A549 (cell line): ENCODE results near the gene PLA1A.

Experiments
- KDM5A ChIP-seq: fragments of 200-600 bp; sonication (generic); IDR thresholded peaks from 2 replicates; pipeline ENCODE4 v1.6.1; 2016; ENCODE audit warnings: antibody characterized with exemption, mild to moderate bottlenecking
- NPAS2 ChIP-seq: fragments of 250-450 bp; sonication (Bioruptor Pico); IDR thresholded peaks from 2 replicates; pipeline ENCODE4 v1.8.0; 2022; ENCODE audit warnings: mild to moderate bottlenecking, moderate library complexity, borderline replicate concordance
- POLR2AphosphoS2 ChIP-seq: conservative IDR thresholded peaks from 2 replicates; pipeline ENCODE4 v1.6.1; 2012; ENCODE audit warnings: low read length, improper control_type of control experiment, inconsistent platforms
- ZFP36 ChIP-seq: fragments of 450-650 bp; IDR thresholded peaks from 2 replicates; pipeline ENCODE4 v1.6.1; 2014; ENCODE audit warnings: borderline replicate concordance; ENCODE audit not compliant: partially characterized antibody
- TF ChIP-seq, protein P1 (sequence below): fragments of >200 bp; sonication (Bioruptor Twin); formaldehyde crosslinking; IDR thresholded peaks from 3 replicates; pipeline ENCODE4 v1.5.1; 2016

DNA sequence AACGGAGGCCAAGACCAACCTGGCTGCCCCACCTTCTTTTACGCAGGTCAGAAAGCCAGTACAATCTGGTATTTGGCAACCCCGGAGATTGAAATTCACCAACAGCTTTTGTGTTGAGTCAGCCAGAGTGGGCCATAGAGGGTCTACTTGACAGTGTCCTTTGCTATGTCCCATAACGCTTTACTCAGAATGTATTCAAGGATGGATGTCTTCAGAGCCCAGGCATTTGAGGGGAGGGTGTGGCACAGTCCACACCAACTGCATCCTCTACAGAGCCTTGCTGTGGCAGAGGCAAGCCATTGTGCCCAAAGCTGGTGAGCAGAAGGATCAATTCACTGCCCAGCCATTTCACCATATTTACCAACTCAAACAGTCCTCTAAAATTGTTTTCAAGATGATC is 18.4 kb downstream of the PLA1A start:
- TF ChIP-seq KDM5A (no peak), POLR2AphosphoS2 (no peak), NPAS2 (CRISPR knock-in tag) (no peak), ZFP36 (no peak)
- TF ChIP-seq, protein P1, sequence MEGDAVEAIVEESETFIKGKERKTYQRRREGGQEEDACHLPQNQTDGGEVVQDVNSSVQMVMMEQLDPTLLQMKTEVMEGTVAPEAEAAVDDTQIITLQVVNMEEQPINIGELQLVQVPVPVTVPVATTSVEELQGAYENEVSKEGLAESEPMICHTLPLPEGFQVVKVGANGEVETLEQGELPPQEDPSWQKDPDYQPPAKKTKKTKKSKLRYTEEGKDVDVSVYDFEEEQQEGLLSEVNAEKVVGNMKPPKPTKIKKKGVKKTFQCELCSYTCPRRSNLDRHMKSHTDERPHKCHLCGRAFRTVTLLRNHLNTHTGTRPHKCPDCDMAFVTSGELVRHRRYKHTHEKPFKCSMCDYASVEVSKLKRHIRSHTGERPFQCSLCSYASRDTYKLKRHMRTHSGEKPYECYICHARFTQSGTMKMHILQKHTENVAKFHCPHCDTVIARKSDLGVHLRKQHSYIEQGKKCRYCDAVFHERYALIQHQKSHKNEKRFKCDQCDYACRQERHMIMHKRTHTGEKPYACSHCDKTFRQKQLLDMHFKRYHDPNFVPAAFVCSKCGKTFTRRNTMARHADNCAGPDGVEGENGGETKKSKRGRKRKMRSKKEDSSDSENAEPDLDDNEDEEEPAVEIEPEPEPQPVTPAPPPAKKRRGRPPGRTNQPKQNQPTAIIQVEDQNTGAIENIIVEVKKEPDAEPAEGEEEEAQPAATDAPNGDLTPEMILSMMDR: no peak
